ENCODE results near the gene ANKRD63. TPM values are rescaled to one million over a fixed set of nuclear protein-coding genes. Genes with fewer than 3 reads are reported as not detected.

Gene ANKRD63
- total RNA-seq, 1 experiment from 2014 or later: 0.46 TPM

DNA sequence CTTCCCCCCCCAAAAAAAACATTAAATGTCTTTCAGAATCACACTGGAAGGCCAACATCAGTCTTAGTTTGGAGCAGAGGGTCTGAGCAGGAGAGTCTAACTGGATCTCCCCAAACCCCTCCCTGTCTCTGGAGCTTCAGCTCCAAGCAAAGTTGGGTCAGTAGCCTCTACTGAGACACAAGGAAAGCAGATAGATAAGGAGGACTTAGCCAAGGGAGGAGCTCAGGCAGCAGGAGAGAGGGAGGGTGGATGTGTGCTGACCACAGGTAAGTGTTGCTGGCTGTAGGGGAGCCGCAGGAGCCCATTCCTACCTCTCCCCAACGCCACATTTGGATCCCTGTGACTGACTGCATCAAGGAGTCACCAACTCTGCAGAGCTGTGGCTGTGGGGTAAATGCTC, 17.9 kb upstream of the ANKRD63 start:
- TF ChIP-seq, protein P1, sequence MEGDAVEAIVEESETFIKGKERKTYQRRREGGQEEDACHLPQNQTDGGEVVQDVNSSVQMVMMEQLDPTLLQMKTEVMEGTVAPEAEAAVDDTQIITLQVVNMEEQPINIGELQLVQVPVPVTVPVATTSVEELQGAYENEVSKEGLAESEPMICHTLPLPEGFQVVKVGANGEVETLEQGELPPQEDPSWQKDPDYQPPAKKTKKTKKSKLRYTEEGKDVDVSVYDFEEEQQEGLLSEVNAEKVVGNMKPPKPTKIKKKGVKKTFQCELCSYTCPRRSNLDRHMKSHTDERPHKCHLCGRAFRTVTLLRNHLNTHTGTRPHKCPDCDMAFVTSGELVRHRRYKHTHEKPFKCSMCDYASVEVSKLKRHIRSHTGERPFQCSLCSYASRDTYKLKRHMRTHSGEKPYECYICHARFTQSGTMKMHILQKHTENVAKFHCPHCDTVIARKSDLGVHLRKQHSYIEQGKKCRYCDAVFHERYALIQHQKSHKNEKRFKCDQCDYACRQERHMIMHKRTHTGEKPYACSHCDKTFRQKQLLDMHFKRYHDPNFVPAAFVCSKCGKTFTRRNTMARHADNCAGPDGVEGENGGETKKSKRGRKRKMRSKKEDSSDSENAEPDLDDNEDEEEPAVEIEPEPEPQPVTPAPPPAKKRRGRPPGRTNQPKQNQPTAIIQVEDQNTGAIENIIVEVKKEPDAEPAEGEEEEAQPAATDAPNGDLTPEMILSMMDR (conservative IDR thresholded peaks at IDR 0.05): no peak
- Histone ChIP-seq H3K23ac (ENCODE audit: insufficient read length, low read depth, low read length) (no peak overlapping the region), H3K4me1 (ENCODE audit: insufficient read depth, low read length) (no peaks in the 10 kb centered on the region; the same call in 1 of the 2 replicates), H3K14ac (ENCODE audit: insufficient read depth, low read length) (no peak overlapping the region), H4K91ac (ENCODE audit: insufficient read length, low read depth, low read length) (no peak overlapping the region), H3K27ac (ENCODE audit: insufficient read length, low read depth, low read length) (no peak overlapping the region), H4K5ac (ENCODE audit: insufficient read length, low read depth, low read length) (no peak overlapping the region), H2BK20ac (ENCODE audit: low read depth, low read length, poor library complexity, severe bottlenecking) (no peak overlapping the region), H3K27me3 (ENCODE audit: insufficient read depth, low read length) (no peaks in the 10 kb centered on the region), H3K9ac (ENCODE audit: extremely low read depth, insufficient read length, low read length) (no peak overlapping the region), H4K8ac (replicated peaks; ENCODE audit: insufficient read length, low read depth, low read length) (no peak overlapping the region), H3K23me2 (ENCODE audit: insufficient read length, low read depth, low read length, poor library complexity, severe bottlenecking) (no peaks in the 10 kb centered on the region), H2BK15ac (ENCODE audit: low read depth, low read length) (no peak overlapping the region), H3K79me2 (ENCODE audit: insufficient read depth, low read length) (no peaks in the 10 kb centered on the region), H3K56ac (ENCODE audit: insufficient read length, low read depth, low read length) (no peak overlapping the region), H3K9me3 (ENCODE audit: control insufficient read depth, low read depth, low read length) (no peaks in the 10 kb centered on the region), H3K18ac (ENCODE audit: insufficient read length, low read depth, low read length) (no peak overlapping the region), H2BK5ac (ENCODE audit: insufficient read length, low read length) (no peak overlapping the region), H2AFZ (ENCODE audit: low read length) (no peak overlapping the region), H2AK5ac (ENCODE audit: insufficient read length, low read length) (no peak overlapping the region), H3T11ph (ENCODE audit: low read length) (no peak overlapping the region), H3K4me2 (ENCODE audit: insufficient read depth, insufficient read length, low read length) (no peak overlapping the region), H3K4ac (ENCODE audit: low read depth, low read length) (no peak overlapping the region), H2BK120ac (ENCODE audit: low read depth, low read length, poor library complexity, severe bottlenecking) (no peak overlapping the region), H3K79me1 (ENCODE audit: insufficient read depth, low read depth, low read length, poor library complexity, severe bottlenecking) (no peaks in the 10 kb centered on the region), H4K20me1 (ENCODE audit: control insufficient read depth, insufficient read depth, insufficient read length) (no peaks in the 10 kb centered on the region), H2BK12ac (ENCODE audit: insufficient read length, low read depth, low read length) (no peak overlapping the region)
- no peak overlapping the region for H3K27ac Mint-ChIP-seq
- no peak overlapping the region for H3K4me3 Mint-ChIP-seq
- H3K9me3 Mint-ChIP-seq: peaks cover 15% of the 10 kb centered on the region in 2 experiments
- peaks cover 2 to 16% (median 5%) of the 10 kb centered on the region in 3 experiments; a peak in 5 of 7 replicates for H3K36me3 Mint-ChIP-seq (ENCODE audit: insufficient read depth in 1 of 3, low read depth in 3 of 3)
- no peak for DNase-seq
- peaks cover 28% of the 10 kb centered on the region for H3K27me3 Mint-ChIP-seq (ENCODE audit: low read depth)
- no CpG with 5 or more reads among the region's 2 CpGs for WGBS (ENCODE audit: extremely low coverage, insufficient read length, low lambda C conversion rate)
- peaks cover 18 to 24% of the 10 kb centered on the region in 2 experiments for H3K4me1 Mint-ChIP-seq
